Osteocyte (in vitro differentiated cells): ENCODE results near the gene IFNL3. TPM values are rescaled to one million over a fixed set of nuclear protein-coding genes. Genes with fewer than 3 reads are reported as not detected.

Source experiments
- DNase-seq: peaks from one replicate; pipeline ENCODE4 v3.0.0; 2021; ENCODE audit warnings: mixed read lengths; ENCODE audit not compliant: unreplicated experiment; ENCODE audit errors: extremely low spot score
- H3K27ac Mint-ChIP-seq: one replicate; pipeline ENCODE4 v1.8.0; 2021; ENCODE audit warnings: mild to moderate bottlenecking, mixed read lengths; ENCODE audit not compliant: unreplicated experiment
- H3K27me3 Mint-ChIP-seq: one replicate; pipeline ENCODE4 v1.8.0; 2021; ENCODE audit warnings: mixed read lengths; ENCODE audit not compliant: unreplicated experiment
- H3K36me3 Mint-ChIP-seq: one replicate; pipeline ENCODE4 v1.8.0; 2021; ENCODE audit warnings: mixed read lengths; ENCODE audit not compliant: unreplicated experiment
- H3K4me1 Mint-ChIP-seq: one replicate; pipeline ENCODE4 v1.8.0; 2021; ENCODE audit warnings: mixed read lengths; ENCODE audit not compliant: unreplicated experiment
- H3K4me3 Mint-ChIP-seq: one replicate; pipeline ENCODE4 v1.8.0; 2021; ENCODE audit warnings: mild to moderate bottlenecking, moderate library complexity, mixed read lengths; ENCODE audit not compliant: unreplicated experiment
- H3K9me3 Mint-ChIP-seq: one replicate; pipeline ENCODE4 v1.8.0; 2021; ENCODE audit warnings: mixed read lengths; ENCODE audit not compliant: unreplicated experiment
- total RNA-seq: library from RNA; stranded (reverse); gene quantifications from 2 replicates; pipeline ENCODE4 v1.2.1, GENCODE V29; 2021
- TF ChIP-seq, protein P1 (sequence below): fragments of 200-600 bp; sonication (generic); IDR thresholded peaks from 2 replicates; pipeline ENCODE4 v1.5.0; 2021; ENCODE audit warnings: antibody characterized with exemption, mild to moderate bottlenecking, moderate library complexity

The IFNL3 gene
- total RNA-seq, 1 donor from 2014 or later = not detected

DNA sequence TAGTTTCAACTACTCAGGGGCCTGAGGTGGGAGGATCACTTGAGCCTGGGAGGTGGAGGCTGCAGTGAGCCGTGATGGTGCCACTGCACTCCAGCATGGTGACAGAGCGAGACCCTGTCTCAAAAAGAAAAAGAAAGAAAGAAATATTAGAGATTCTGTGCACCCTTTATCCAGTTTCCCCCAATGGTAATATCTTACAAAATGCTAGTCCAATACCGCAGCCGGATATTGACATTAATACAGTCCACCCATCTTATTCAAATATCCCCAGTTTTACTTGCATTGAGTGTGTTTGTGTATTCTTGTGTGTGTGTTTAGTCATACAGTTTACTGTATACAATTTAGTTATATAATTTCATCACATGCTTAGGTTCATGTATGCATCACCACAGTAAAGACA lies 12.4 kb upstream of the IFNL3 start:
- Mint-ChIP-seq H3K27me3 (peaks cover 48% of the 10 kb centered on the region), H3K4me1 (no peaks in the 10 kb centered on the region), H3K9me3 (no peaks in the 10 kb centered on the region), H3K36me3 (no peaks in the 10 kb centered on the region), H3K4me3 (no peak overlapping the region), H3K27ac (no peak overlapping the region)
- TF ChIP-seq, protein P1, sequence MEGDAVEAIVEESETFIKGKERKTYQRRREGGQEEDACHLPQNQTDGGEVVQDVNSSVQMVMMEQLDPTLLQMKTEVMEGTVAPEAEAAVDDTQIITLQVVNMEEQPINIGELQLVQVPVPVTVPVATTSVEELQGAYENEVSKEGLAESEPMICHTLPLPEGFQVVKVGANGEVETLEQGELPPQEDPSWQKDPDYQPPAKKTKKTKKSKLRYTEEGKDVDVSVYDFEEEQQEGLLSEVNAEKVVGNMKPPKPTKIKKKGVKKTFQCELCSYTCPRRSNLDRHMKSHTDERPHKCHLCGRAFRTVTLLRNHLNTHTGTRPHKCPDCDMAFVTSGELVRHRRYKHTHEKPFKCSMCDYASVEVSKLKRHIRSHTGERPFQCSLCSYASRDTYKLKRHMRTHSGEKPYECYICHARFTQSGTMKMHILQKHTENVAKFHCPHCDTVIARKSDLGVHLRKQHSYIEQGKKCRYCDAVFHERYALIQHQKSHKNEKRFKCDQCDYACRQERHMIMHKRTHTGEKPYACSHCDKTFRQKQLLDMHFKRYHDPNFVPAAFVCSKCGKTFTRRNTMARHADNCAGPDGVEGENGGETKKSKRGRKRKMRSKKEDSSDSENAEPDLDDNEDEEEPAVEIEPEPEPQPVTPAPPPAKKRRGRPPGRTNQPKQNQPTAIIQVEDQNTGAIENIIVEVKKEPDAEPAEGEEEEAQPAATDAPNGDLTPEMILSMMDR = no peak
- no peak for DNase-seq

DNA sequence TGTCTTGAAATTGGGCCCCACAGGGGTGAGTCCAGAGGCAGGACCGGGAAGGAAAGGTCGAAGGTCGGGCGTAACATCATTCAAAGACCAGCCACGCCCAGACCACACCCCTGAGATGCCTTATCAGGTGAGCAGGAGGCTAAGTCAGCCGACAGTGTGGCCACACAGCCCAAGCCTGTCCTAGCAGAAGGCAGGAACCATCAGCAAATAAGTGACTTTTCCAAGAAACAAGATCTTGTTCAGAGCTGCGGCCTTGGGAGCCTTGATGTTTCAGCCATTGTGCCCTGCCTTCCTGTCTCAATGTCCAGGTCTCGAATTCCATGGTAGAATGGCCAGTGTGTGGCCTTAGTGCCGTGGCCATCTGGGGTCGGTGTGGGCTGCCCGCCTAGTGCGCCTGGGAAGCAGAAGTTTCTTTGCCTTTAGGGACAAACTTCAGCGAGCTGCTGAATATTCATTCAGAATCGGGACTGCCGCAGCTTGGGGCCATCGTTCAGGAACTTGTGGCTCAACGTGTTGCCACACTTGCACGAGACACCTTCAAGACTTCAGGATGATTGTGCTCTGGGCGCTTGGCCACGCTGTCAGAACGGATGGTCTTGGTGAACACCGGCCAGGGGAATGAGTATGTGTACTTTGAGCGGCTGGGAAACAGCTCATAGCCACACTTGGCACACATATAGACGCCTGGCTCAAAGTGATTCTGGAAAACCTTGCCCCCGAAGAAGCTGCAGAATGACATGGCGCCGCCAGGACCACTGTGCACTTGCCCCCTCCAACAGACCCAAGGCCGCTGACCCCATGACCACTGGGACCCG lies 9.9 kb upstream of the IFNL3 start:
- Mint-ChIP-seq H3K27me3 (peaks cover 57% of the 10 kb centered on the region), H3K9me3 (no peaks in the 10 kb centered on the region), H3K36me3 (no peaks in the 10 kb centered on the region)

DNA sequence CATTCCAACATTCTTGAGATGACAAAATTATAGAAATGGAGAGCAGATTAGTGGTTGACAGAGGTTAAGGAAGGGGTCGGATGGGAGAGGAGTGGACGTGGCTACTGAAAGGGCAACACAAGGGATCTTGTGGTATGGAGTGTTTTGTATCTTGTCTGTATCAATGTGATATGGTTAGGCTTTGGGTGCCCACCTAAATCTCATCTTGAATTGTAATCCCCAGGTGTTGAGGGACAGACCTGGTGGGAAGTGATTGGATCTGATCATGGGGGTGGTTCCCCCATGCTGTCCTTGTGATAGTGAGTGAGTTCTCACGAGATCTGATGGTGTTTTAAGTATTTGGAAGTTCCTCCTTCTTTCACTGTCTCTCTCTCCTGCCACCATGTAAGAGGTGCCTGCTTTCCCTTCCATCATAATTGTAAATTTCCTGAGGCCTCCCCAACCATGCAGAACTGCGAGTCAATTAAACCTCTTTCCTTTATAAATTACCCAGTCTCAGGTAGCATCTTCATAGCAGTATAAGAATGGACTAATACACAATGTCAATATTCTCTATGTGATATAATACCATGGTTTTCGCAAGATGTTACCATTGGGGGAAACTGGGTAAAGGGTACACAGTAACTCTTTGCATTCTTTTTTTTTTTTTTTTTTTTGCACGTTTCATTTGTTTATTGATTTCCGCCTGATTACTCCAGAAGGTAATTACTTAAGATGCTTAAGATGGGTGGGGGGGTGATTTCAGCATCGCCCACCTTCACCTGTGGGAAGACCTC lies 8.8 kb upstream of the IFNL3 start:
- no peak overlapping the region for H3K27ac Mint-ChIP-seq
- H3K27me3 Mint-ChIP-seq = peaks cover 65% of the 10 kb centered on the region
- TF ChIP-seq, protein P1 = no peak
- H3K36me3 Mint-ChIP-seq = no peaks in the 10 kb centered on the region
- no peaks in the 10 kb centered on the region for H3K4me1 Mint-ChIP-seq
- H3K9me3 Mint-ChIP-seq = no peaks in the 10 kb centered on the region
- no peak overlapping the region for H3K4me3 Mint-ChIP-seq
- DNase-seq = no peak

More for the DNA sequence above, 9.9 kb upstream of the IFNL3 start:
- Mint-ChIP-seq H3K4me3 (no peak overlapping the region), H3K4me1 (no peaks in the 10 kb centered on the region), H3K27ac (no peak overlapping the region)
- DNase-seq = no peak
- TF ChIP-seq, protein P1 = no peak

GRCh38 chr19:39252458-39252857 lies 7.7 kb upstream of the IFNL3 start:
- Mint-ChIP-seq H3K9me3 (no peaks in the 10 kb centered on the region), H3K36me3 (no peaks in the 10 kb centered on the region), H3K27ac (no peak overlapping the region), H3K4me3 (no peak overlapping the region), H3K27me3 (peaks cover 62% of the 10 kb centered on the region), H3K4me1 (peaks cover under 1% of the 10 kb centered on the region)
- TF ChIP-seq, protein P1 = no peak
- no peak for DNase-seq

GRCh38 chr19:39251846-39252245 lies 7.0 kb upstream of the IFNL3 start:
- Mint-ChIP-seq H3K9me3 (no peaks in the 10 kb centered on the region), H3K27me3 (peaks cover 62% of the 10 kb centered on the region)

More at GRCh38 chr19:39251846-39252245, 7.0 kb upstream of the IFNL3 start:
- Mint-ChIP-seq H3K27ac (no peak overlapping the region), H3K36me3 (no peaks in the 10 kb centered on the region), H3K4me1 (peaks cover 3% of the 10 kb centered on the region), H3K4me3 (no peak overlapping the region)
- DNase-seq = no peak
- TF ChIP-seq, protein P1 = no peak
